Measurements from ENCODE around the gene POLQ. TPM values are rescaled to one million over a fixed set of nuclear protein-coding genes. Genes with fewer than 3 reads are reported as not detected.

Gene POLQ
- total and polyA plus RNA-seq, 2 donors (not counting 3 experiments of a cell fraction or from before 2014, with no cell fraction given): 1.8 to 10.8 TPM

DNA sequence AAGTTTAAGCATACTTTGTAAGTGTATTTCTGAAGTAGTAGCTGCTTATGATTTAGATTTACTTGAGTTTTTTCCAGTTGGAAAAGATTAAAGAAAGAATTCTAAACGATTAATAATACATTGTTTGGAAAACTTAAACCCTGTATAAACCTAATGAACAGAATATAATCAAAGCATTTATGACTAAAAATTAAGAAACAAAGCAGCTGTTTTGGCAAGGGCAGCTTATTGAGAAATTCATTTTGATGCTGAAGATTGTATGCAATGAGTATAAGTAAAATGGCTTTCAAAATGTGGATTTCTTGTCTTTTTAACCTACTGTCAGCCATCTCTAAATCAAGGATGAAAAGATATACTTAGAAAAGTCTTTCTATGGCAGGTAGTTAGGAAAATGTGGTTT lies 140.2 kb downstream of the POLQ start:
- CTCF ChIA-PET: no interaction called here
- FAIRE-seq: no peak
- dilution Hi-C loops (cut with MboI; ENCODE audit: extremely low pct_ligation_motif_present, low sequenced_read_pairs): no loop called here

More for the DNA sequence above, 140.2 kb downstream of the POLQ start:
- Histone ChIP-seq H3K27me3 (ENCODE audit: control insufficient read depth in 2 of 2, insufficient read depth in 2 of 2, low read length in 2 of 2) (no peaks in the 10 kb centered on the region), H3K4me3 (replicated peaks in 1 of 3; ENCODE audit: insufficient read depth in 1 of 3, low read depth in 1 of 3, low read length in 3 of 3) (no peak overlapping the region), H3K79me2 (ENCODE audit: control insufficient read depth, insufficient read depth, low read length) (no peaks in the 10 kb centered on the region), H3K9me1 (replicated peaks; ENCODE audit: control insufficient read depth, extremely low read depth, insufficient read depth, low read length) (no peaks in the 10 kb centered on the region), H3K36me3 (ENCODE audit: control insufficient read depth in 2 of 2, extremely low read depth in 1 of 2, insufficient read depth in 2 of 2, low read length in 2 of 2) (no peaks in the 10 kb centered on the region), H4K20me1 (replicated peaks; ENCODE audit: control insufficient read depth, extremely low read depth, insufficient read depth, low read length) (no peaks in the 10 kb centered on the region), H3K27ac (ENCODE audit: insufficient read depth, low read depth, low read length) (no peak overlapping the region), H3K4me2 (ENCODE audit: insufficient read depth, low read length) (no peak overlapping the region), H2AFZ (ENCODE audit: low read depth, low read length) (no peak overlapping the region), H3K9ac (replicated peaks; ENCODE audit: extremely low read depth, insufficient read depth, low read length) (no peak overlapping the region), H3K9me3 (replicated peaks; ENCODE audit: control insufficient read depth, insufficient read depth, low read length) (no peaks in the 10 kb centered on the region), H3K4me1 (ENCODE audit: control insufficient read depth, extremely low read depth, insufficient read depth, low read length) (no peaks in the 10 kb centered on the region)
- intact Hi-C loops (cut with micrococcal nuclease): no loop called here
- no TSS peak for BruUV-seq (replicated peaks)
- POLR2A ChIA-PET: no interaction called here
- TF ChIP-seq POLR2AphosphoS5 (IDR thresholded peaks at IDR 0.05; ENCODE audit: insufficient read depth, low read depth, low read length) (no peak), CTCF (IDR thresholded peaks at IDR 0.05; ENCODE audit: extremely low read depth in 1 of 2, insufficient read depth in 1 of 2, low read depth in 1 of 2, low read length in 2 of 2) (no peak), POLR2A (IDR thresholded peaks at IDR 0.05; ENCODE audit: low read depth, low read length) (no peak), EZH2 (IDR thresholded peaks at IDR 0.05; ENCODE audit: borderline replicate concordance, low read depth, low read length, severe bottlenecking) (no peak), FOS (IDR thresholded peaks at IDR 0.05; ENCODE audit: borderline replicate concordance, insufficient read depth, low read length) (no peak), MYC (IDR thresholded peaks at IDR 0.05; ENCODE audit: low read depth, low read length) (no peak), JUN (IDR thresholded peaks at IDR 0.05; ENCODE audit: borderline replicate concordance, insufficient read depth, insufficient read length, low read depth) (no peak), GATA2 (IDR thresholded peaks at IDR 0.05; ENCODE audit: insufficient read depth, insufficient read length, low read depth, low read length) (no peak)
- TF ChIP-seq, protein P1, sequence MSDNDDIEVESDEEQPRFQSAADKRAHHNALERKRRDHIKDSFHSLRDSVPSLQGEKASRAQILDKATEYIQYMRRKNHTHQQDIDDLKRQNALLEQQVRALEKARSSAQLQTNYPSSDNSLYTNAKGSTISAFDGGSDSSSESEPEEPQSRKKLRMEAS (IDR thresholded peaks at IDR 0.05; ENCODE audit: insufficient read depth, insufficient read length): no peak
- DNase-seq (ENCODE audit: low read depth, low spot score): no peak

Measured in endothelial cell of umbilical vein (primary cell).